Activated naive CD8-positive, alpha-beta T cell treated with anti-CD3 and anti-CD28 coated beads for 36 hours (primary cell): ENCODE measurements around the gene BCR. TPM values are rescaled to one million over a fixed set of nuclear protein-coding genes. Genes with fewer than 3 reads are reported as not detected.

Source experiments
- DNase-seq: peaks from one replicate; pipeline ENCODE4 v3.0.0; 2021
- H3K27ac Mint-ChIP-seq: one replicate; pipeline ENCODE4 v1.8.0; 2022; ENCODE audit warnings: mild to moderate bottlenecking, moderate library complexity, mixed read lengths
- H3K27me3 Mint-ChIP-seq: one replicate; pipeline ENCODE4 v1.8.0; 2022; ENCODE audit warnings: mild to moderate bottlenecking, mixed read lengths
- H3K36me3 Mint-ChIP-seq: one replicate; pipeline ENCODE4 v1.8.0; 2021; ENCODE audit warnings: mild to moderate bottlenecking, mixed read lengths
- H3K4me1 Mint-ChIP-seq: one replicate; pipeline ENCODE4 v1.8.0; 2021; ENCODE audit warnings: mixed read lengths
- H3K4me3 Mint-ChIP-seq: one replicate; pipeline ENCODE4 v1.8.0; 2022; ENCODE audit warnings: mild to moderate bottlenecking, moderate library complexity, mixed read lengths
- H3K9me3 Mint-ChIP-seq: one replicate; pipeline ENCODE4 v1.8.0; 2022; ENCODE audit warnings: mixed read lengths
- total RNA-seq, 2 experiments: library from RNA; stranded (reverse); gene quantifications; one replicate each; pipeline ENCODE4 v1.2.3, GENCODE V29; 2021

Gene BCR
- total RNA-seq, 2 experiments from 2014 or later: 28.3 to 32.0 TPM

- Mint-ChIP-seq H3K4me1 (peaks cover 30% of the 10 kb centered on the region), H3K9me3 (no peaks in the 10 kb centered on the region), H3K36me3 (peaks cover 2% of the 10 kb centered on the region), H3K27me3 (no peaks in the 10 kb centered on the region), H3K27ac (no peak overlapping the region), H3K4me3 (no peak overlapping the region)
- DNase-seq: no peak
Measured at GRCh38 chr22:23253475-23254055, 73.3 kb downstream of the BCR start.

DNA sequence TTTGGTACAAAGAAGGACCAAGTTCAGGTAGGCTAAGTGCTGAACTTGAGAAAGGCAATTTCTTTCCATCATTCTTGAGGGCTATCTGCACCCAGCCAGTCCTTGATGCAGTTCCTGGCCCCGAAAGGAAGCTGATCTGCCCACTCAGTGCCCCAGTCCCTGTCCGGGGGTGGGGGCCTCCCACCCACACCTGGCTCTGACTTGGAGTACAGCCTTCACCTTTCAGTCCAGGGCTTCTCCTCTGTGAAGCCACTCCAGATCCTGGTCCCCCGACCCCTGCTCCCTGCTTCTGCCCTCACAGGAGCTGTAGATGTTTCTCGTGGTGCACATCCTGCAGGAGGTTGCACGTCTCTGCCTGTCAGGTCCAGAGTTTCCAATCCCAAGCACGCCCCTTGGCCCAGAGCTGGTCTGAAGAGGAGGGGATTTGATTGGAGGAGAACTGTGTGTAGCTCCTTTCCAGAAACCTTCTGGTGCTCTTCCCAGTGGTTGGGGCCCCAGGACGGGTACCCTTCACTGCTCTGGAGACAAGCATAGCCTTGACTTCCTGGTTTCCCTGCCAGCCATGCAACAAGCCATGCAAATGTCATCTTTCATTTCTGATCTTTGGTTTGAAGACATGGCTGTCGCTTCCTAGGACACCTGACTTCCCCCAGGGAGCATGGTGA lies 75.3 kb downstream of the BCR start:
- H3K4me1 Mint-ChIP-seq: peaks cover 15% of the 10 kb centered on the region
- no peak overlapping the region for H3K4me3 Mint-ChIP-seq
- no peaks in the 10 kb centered on the region for H3K27me3 Mint-ChIP-seq
- H3K9me3 Mint-ChIP-seq: no peaks in the 10 kb centered on the region
- H3K36me3 Mint-ChIP-seq: peaks cover 2% of the 10 kb centered on the region
- DNase-seq: no peak
- no peak overlapping the region for H3K27ac Mint-ChIP-seq

GRCh38 chr22:23256171-23256932 lies 76.0 kb downstream of the BCR start:
- peaks cover 3% of the 10 kb centered on the region for H3K36me3 Mint-ChIP-seq
- H3K27ac Mint-ChIP-seq: no peak overlapping the region
- H3K27me3 Mint-ChIP-seq: no peaks in the 10 kb centered on the region
- DNase-seq: no peak
- no peak overlapping the region for H3K4me3 Mint-ChIP-seq
- H3K9me3 Mint-ChIP-seq: no peaks in the 10 kb centered on the region
- peaks cover 13% of the 10 kb centered on the region for H3K4me1 Mint-ChIP-seq

- Mint-ChIP-seq H3K4me1 (peaks cover 6% of the 10 kb centered on the region), H3K4me3 (no peak overlapping the region), H3K9me3 (no peaks in the 10 kb centered on the region), H3K27me3 (no peaks in the 10 kb centered on the region), H3K27ac (peak overlapping the region; percentile 30), H3K36me3 (peaks cover 3% of the 10 kb centered on the region)
- DNase-seq: no peak
Measured at GRCh38 chr22:23256986-23257888, 76.9 kb downstream of the BCR start.

GRCh38 chr22:23257889-23258825 lies 77.8 kb downstream of the BCR start:
- no peak for DNase-seq
- Mint-ChIP-seq H3K4me3 (no peak overlapping the region), H3K27me3 (no peaks in the 10 kb centered on the region), H3K36me3 (peaks cover 3% of the 10 kb centered on the region), H3K9me3 (no peaks in the 10 kb centered on the region), H3K4me1 (peaks cover 6% of the 10 kb centered on the region), H3K27ac (no peak overlapping the region)

- Mint-ChIP-seq H3K9me3 (no peaks in the 10 kb centered on the region), H3K4me1 (peaks cover 6% of the 10 kb centered on the region), H3K4me3 (no peak overlapping the region), H3K27me3 (no peaks in the 10 kb centered on the region), H3K36me3 (peaks cover 3% of the 10 kb centered on the region), H3K27ac (no peak overlapping the region)
- DNase-seq: no peak
Measured at GRCh38 chr22:23258826-23259170, 78.5 kb downstream of the BCR start.

DNA sequence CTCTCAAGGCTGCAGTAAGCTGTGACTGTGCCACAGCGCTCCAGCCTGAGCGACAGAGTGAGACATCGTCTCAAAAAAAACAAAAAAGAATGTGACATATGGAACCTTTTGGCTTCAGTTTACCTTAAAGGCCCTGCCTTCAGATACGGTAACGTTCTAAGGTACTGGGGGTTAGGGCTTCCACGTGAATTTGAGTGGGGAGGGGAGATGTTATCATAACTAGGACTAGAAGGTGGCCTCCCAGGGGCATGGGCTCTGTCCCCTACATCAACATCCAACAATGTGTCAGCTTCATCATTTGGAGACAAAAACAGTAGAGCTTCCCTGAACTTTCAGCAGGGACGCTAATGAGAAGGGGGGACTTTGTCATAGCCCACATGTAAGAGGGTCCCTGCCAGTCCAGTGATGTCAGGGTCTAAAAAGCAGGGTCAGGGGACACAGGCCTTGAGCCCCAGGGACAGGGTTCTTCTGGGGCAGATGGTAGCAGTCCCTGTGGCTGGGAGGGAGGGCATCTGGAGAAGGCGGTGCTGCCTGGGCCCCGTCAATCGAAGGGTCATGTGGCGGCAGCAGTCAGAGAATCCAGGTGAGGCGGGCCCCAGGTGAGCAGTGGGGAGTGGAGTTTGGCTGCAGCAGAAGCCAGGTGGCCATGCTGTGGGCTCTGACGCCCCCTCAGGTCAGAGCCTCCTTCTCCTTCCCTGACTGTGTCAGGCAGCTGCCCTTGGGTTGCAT lies 79.8 kb downstream of the BCR start:
- peaks cover 1% of the 10 kb centered on the region for H3K36me3 Mint-ChIP-seq
- H3K9me3 Mint-ChIP-seq: no peaks in the 10 kb centered on the region
- no peak for DNase-seq

DNA sequence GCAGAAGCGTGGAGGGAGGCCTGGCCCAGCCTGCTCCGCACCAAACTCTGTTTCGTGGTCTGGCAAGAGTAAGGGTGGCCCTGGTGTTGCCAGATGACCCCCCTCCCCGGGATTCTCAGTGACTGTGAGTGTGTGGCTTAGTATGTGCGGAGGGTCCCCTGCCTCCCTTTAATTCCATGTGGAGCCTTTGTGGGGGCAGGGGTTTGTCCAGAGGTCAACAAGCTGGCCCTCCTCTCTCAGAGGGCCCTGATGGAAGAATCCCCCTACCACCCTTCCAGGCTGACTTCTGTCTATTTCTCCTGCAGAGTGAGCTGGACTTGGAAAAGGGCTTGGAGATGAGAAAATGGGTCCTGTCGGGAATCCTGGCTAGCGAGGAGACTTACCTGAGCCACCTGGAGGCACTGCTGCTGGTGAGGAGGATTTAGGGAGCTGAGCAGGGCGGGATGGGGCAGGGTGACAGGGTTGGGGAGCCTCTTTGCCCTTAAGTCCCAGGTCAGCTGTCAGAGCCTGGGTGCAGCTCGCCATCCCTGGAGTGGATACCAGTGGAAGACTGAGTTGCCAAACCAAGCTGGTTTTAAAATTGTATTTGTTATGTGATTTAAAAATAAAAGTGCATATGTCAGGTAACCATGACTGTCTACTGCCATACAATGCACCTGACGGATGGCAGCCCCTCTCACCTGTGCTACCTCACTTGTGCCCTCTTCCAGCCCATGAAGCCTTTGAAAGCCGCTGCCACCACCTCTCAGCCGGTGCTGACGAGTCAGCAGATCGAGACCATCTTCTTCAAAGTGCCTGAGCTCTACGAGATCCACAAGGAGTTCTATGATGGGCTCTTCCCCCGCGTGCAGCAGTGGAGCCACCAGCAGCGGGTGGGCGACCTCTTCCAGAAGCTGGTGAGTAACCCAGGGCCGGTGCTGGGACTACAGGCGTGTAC lies 80.6 kb downstream of the BCR start:
- Mint-ChIP-seq H3K9me3 (no peaks in the 10 kb centered on the region), H3K36me3 (peaks cover 1% of the 10 kb centered on the region), H3K27me3 (no peaks in the 10 kb centered on the region), H3K4me1 (peaks cover 1% of the 10 kb centered on the region), H3K27ac (no peak overlapping the region), H3K4me3 (no peak overlapping the region)
- DNase-seq: no peak

More for the DNA sequence above, 79.8 kb downstream of the BCR start:
- peaks cover 5% of the 10 kb centered on the region for H3K4me1 Mint-ChIP-seq
- no peaks in the 10 kb centered on the region for H3K27me3 Mint-ChIP-seq
- no peak overlapping the region for H3K27ac Mint-ChIP-seq
- no peak overlapping the region for H3K4me3 Mint-ChIP-seq

- H3K4me1 Mint-ChIP-seq: no peaks in the 10 kb centered on the region
- H3K27me3 Mint-ChIP-seq: no peaks in the 10 kb centered on the region
- DNase-seq: no peak
- H3K4me3 Mint-ChIP-seq: no peak overlapping the region
- peaks cover 1% of the 10 kb centered on the region for H3K36me3 Mint-ChIP-seq
- H3K9me3 Mint-ChIP-seq: no peaks in the 10 kb centered on the region
- no peak overlapping the region for H3K27ac Mint-ChIP-seq
Measured at GRCh38 chr22:23261900-23262450, 81.7 kb downstream of the BCR start.

- no peak for DNase-seq
- Mint-ChIP-seq H3K4me1 (no peaks in the 10 kb centered on the region), H3K27ac (no peak overlapping the region), H3K36me3 (peaks cover 1% of the 10 kb centered on the region), H3K4me3 (no peak overlapping the region), H3K27me3 (no peaks in the 10 kb centered on the region), H3K9me3 (no peaks in the 10 kb centered on the region)
Measured at GRCh38 chr22:23262518-23263332, 82.4 kb downstream of the BCR start.

DNA sequence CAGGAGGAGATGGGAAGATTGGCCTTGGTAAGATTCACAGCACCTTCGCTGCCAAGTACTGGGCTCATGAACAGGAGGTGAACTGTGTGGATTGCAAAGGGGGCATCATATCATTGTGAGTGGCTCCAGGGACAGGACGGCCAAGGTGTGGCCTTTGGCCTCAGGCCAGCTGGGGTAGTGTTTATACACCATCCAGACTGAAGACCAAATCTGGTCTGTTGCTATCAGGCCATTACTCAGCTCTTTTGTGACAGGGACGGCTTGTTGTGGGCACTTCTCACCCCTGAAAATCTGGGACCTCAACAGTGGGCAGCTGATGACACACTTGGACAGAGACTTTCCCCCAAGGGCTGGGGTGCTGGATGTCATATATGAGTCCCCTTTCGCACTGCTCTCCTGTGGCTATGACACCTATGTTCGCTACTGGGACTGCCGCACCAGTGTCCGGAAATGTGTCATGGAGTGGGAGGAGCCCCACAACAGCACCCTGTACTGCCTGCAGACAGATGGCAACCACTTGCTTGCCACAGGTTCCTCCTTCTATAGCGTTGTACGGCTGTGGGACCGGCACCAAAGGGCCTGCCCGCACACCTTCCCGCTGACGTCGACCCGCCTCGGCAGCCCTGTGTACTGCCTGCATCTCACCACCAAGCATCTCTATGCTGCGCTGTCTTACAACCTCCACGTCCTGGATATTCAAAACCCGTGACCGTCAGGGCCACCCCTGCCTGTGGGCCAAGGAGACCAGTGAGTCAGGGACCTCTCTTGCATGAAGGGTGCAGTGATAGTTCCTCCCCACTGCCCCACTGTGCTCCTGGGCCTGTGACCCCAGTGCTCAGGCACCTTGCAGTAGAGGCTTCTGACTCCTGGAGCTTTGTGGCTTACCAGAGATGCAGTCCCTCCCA lies 83.6 kb downstream of the BCR start:
- DNase-seq: peak; percentile 25
- no peaks in the 10 kb centered on the region for H3K27me3 Mint-ChIP-seq
- H3K4me1 Mint-ChIP-seq: no peaks in the 10 kb centered on the region
- peak overlapping the region; percentile 38 for H3K27ac Mint-ChIP-seq
- H3K9me3 Mint-ChIP-seq: no peaks in the 10 kb centered on the region
- H3K36me3 Mint-ChIP-seq: peaks cover 1% of the 10 kb centered on the region
- H3K4me3 Mint-ChIP-seq: no peak overlapping the region
